HCT116 (cell line): ENCODE measurements around the gene DRD4. TPM values are rescaled to one million over a fixed set of nuclear protein-coding genes. Genes with fewer than 3 reads are reported as not detected.

Experiments
- ATAC-seq: fragments of 200-7000 bp; cut with Tn5 transposase; 2 replicates; pipeline ENCODE4 v1.9.1; 2020; ENCODE audit warnings: mild to moderate bottlenecking, moderate library complexity
- BruUV-seq: library from RNA; stranded (reverse); fragments of 400-500 nt; replicated peaks from 2 replicates; lab custom pipeline; 2021; lab: Mats Ljungman, UMichigan
- CTCF ChIA-PET: fragments of 300-600 bp; sonication (Branson Sonifier 250); formaldehyde crosslinking; loops from one replicate; lab custom pipeline; 2021; ENCODE audit warnings: antibody characterized with exemption; lab: Charles Lee
- POLR2A ChIA-PET: fragments of 300-600, 350-600 bp; sonication (Branson Sonifier 250); formaldehyde crosslinking; loops from one replicate; lab custom pipeline; 2021; ENCODE audit warnings: antibody characterized with exemption; lab: Charles Lee
- RAD21 ChIA-PET, 2 experiments: fragments of 300-600 bp; sonication (Branson Sonifier 250); formaldehyde crosslinking; loops; one replicate each; lab custom pipeline; 2023; ENCODE audit warnings: low total read pairs in 2 of 2; ENCODE audit not compliant: uncharacterized antibody in 2 of 2, unreplicated experiment in 2 of 2, low non-redundant PET in 1 of 2; lab: Charles Lee
- DNase-seq: peaks from one replicate; pipeline ENCODE4 v3.0.0-alpha.2; 2010; ENCODE audit warnings: low read depth, low spot score
- H2AFZ ChIP-seq: fragments of 200-600 bp; shearing (Covaris generic), sonication (generic); 2 replicates; pipeline ENCODE4 v1.6.1; 2017; ENCODE audit warnings: low read depth, mixed run types, mixed read lengths, antibody characterized with exemption, low read length; ENCODE audit not compliant: poor library complexity, severe bottlenecking
- H3K27ac ChIP-seq: 2 replicates; pipeline ENCODE4 v1.5.1; 2012; ENCODE audit warnings: low read depth, low read length
- H3K27me3 ChIP-seq: fragments of 200-600 bp; sonication (generic); 2 replicates; pipeline ENCODE4 v1.6.1; 2016; ENCODE audit warnings: mixed run types, low read length, mixed read lengths; ENCODE audit not compliant: insufficient read depth
- H3K36me3 ChIP-seq, 2 experiments: fragments of 200-500 bp in 1 of 2; fragments of 200-600 bp in 1 of 2; sonication (Bioruptor generic) in 1 of 2; sonication (generic) in 1 of 2; 2 replicates each; pipeline versions ENCODE4 v1.5.1 to v1.6.1; 2014 to 2016; ENCODE audit warnings: low read length in 2 of 2, inconsistent platforms in 1 of 2, mixed read lengths in 1 of 2, mixed run types in 1 of 2; ENCODE audit not compliant: insufficient read depth in 2 of 2, control insufficient read depth in 1 of 2
- H3K4me1 ChIP-seq, 2 experiments: fragments of 200-600 bp in 1 of 2; sonication (generic) in 1 of 2; 2 replicates each; pipeline versions ENCODE4 v1.5.1 to v1.6.1; 2012 to 2017; ENCODE audit warnings: low read length in 2 of 2, inconsistent platforms in 1 of 2, mild to moderate bottlenecking in 1 of 2, mixed read lengths in 1 of 2, mixed run types in 1 of 2, moderate library complexity in 1 of 2; ENCODE audit not compliant: insufficient read depth in 2 of 2, control insufficient read depth in 1 of 2
- H3K4me2 ChIP-seq: fragments of 200-600 bp; sonication (generic); 2 replicates; pipeline ENCODE4 v1.6.1; 2017; ENCODE audit warnings: mixed run types, low read length, mixed read lengths
- H3K4me3 ChIP-seq, 2 experiments: fragments of 200-600 bp in 1 of 2; sonication (generic) in 1 of 2; replicated peaks in 1 of 2; 2 replicates each; pipeline ENCODE4 v1.5.1; 2011 to 2016; ENCODE audit warnings: low read length in 2 of 2, control low read depth in 1 of 2, low read depth in 1 of 2, mild to moderate bottlenecking in 1 of 2, mixed read lengths in 1 of 2, mixed run types in 1 of 2
- H3K79me2 ChIP-seq: fragments of 200-600 bp; sonication (generic); 2 replicates; pipeline ENCODE4 v1.6.1; 2017; ENCODE audit warnings: mild to moderate bottlenecking, mixed run types, low read length, moderate library complexity, mixed read lengths; ENCODE audit not compliant: insufficient read depth
- H3K9ac ChIP-seq: fragments of 200-600 bp; sonication (generic); 2 replicates; pipeline ENCODE4 v1.6.1; 2016; ENCODE audit warnings: low read length, mixed read lengths
- H3K9me2 ChIP-seq: fragments of 200-600 bp; sonication (generic), shearing (Covaris generic); 2 replicates; pipeline ENCODE4 v1.6.1; 2017; ENCODE audit warnings: mixed run types, mild to moderate bottlenecking, moderate library complexity; ENCODE audit not compliant: insufficient read depth
- H3K9me3 ChIP-seq, 2 experiments: fragments of 200-500 bp in 1 of 2; fragments of 200-600 bp in 1 of 2; sonication (Bioruptor generic) in 1 of 2; sonication (generic) in 1 of 2; 2 replicates each; pipeline ENCODE4 v1.6.1; 2014 to 2017; ENCODE audit warnings: low read length in 2 of 2, mixed read lengths in 2 of 2, inconsistent platforms in 1 of 2, low read depth in 1 of 2, mild to moderate bottlenecking in 1 of 2, mixed run types in 1 of 2, moderate library complexity in 1 of 2; ENCODE audit not compliant: control insufficient read depth in 1 of 2, insufficient read depth in 1 of 2
- H4K20me1 ChIP-seq: fragments of 200-600 bp; sonication (generic), shearing (Covaris generic); 2 replicates; pipeline ENCODE4 v1.6.1; 2017; ENCODE audit warnings: mixed run types, mild to moderate bottlenecking, moderate library complexity; ENCODE audit not compliant: insufficient read depth
- ATF3 ChIP-seq: IDR thresholded peaks from 2 replicates; pipeline ENCODE4 v1.6.1; 2012
- CBX3 ChIP-seq: IDR thresholded peaks from 2 replicates; pipeline ENCODE4 v1.6.1; 2012; ENCODE audit warnings: low read depth
- CEBPB ChIP-seq: IDR thresholded peaks from 2 replicates; pipeline ENCODE4 v1.6.1; 2012; ENCODE audit warnings: low read depth
- EGR1 ChIP-seq: IDR thresholded peaks from 2 replicates; pipeline ENCODE4 v1.6.1; 2012; ENCODE audit warnings: low read depth
- ELF1 ChIP-seq: IDR thresholded peaks from 2 replicates; pipeline ENCODE4 v1.6.1; 2012; ENCODE audit warnings: low read depth, borderline replicate concordance
- EZH2phosphoT487 ChIP-seq: fragments of 200-600 bp; IDR thresholded peaks from 2 replicates; pipeline ENCODE4 v1.6.1; 2018; ENCODE audit warnings: antibody characterized with exemption, borderline replicate concordance
- FOSL1 ChIP-seq: IDR thresholded peaks from 2 replicates; pipeline ENCODE4 v1.6.1; 2012; ENCODE audit warnings: low read depth
- JUND ChIP-seq: IDR thresholded peaks from 2 replicates; pipeline ENCODE4 v1.6.1; 2012
- MAX ChIP-seq: IDR thresholded peaks from 2 replicates; pipeline ENCODE4 v1.6.1; 2012
- POLR2A ChIP-seq: IDR thresholded peaks from 2 replicates; pipeline ENCODE4 v1.7.0; 2011; ENCODE audit warnings: borderline replicate concordance; ENCODE audit not compliant: insufficient read depth, insufficient read length; ENCODE audit errors: extremely low read depth
- RAD21 ChIP-seq: IDR thresholded peaks from 2 replicates; pipeline ENCODE4 v1.6.1; 2012; ENCODE audit warnings: low read depth, mild to moderate bottlenecking
- REST ChIP-seq: IDR thresholded peaks from 2 replicates; pipeline ENCODE4 v1.6.1; 2012; ENCODE audit warnings: low read depth
- SIN3A ChIP-seq: IDR thresholded peaks from 2 replicates; pipeline ENCODE4 v1.6.1; 2012; ENCODE audit warnings: low read depth
- SP1 ChIP-seq: IDR thresholded peaks from 2 replicates; pipeline ENCODE4 v1.6.1; 2012; ENCODE audit warnings: low read depth
- SRF ChIP-seq: IDR thresholded peaks from 2 replicates; pipeline ENCODE4 v1.6.1; 2012; ENCODE audit warnings: low read depth
- ZBTB33 ChIP-seq: IDR thresholded peaks from 2 replicates; pipeline ENCODE4 v1.6.1; 2011; ENCODE audit warnings: mild to moderate bottlenecking, low read length, moderate library complexity; ENCODE audit not compliant: insufficient replicate concordance; ENCODE audit errors: extremely low read depth
- ZFX ChIP-seq: fragments of 450-650 bp; IDR thresholded peaks from 2 replicates; pipeline ENCODE4 v1.6.1; 2017
- ZNF274 ChIP-seq: fragments of 200-500 bp; sonication (Bioruptor generic); IDR thresholded peaks from 2 replicates; pipeline ENCODE4 v1.6.1; 2014; ENCODE audit warnings: mild to moderate bottlenecking, low read depth, low read length, inconsistent platforms
- intact Hi-C: fragments of 100-400 bp; cut with micrococcal nuclease; formaldehyde crosslinking; loops from 2 replicates; pipeline ENCODE4 v1.10.0; 2022
- total RNA-seq: library from RNA; stranded (reverse); gene quantifications from one replicate; pipeline ENCODE4 v1.2.1, GENCODE V29; 2021; ENCODE audit not compliant: unreplicated experiment
- TF ChIP-seq, protein P1 (sequence below), 3 experiments: fragments of 200-600 bp in 1 of 3; sonication (generic) in 1 of 3; IDR thresholded peaks in 2 of 3; conservative IDR thresholded peaks in 1 of 3; 2 replicates each; pipeline ENCODE4 v1.5.1; 2012 to 2017; ENCODE audit warnings: low read depth in 2 of 3, low read length in 2 of 3, antibody characterized with exemption in 1 of 3, borderline replicate concordance in 1 of 3, control low read depth in 1 of 3, mild to moderate bottlenecking in 1 of 3, mixed read lengths in 1 of 3, mixed run types in 1 of 3, moderate library complexity in 1 of 3; ENCODE audit not compliant: insufficient read depth in 1 of 3

The DRD4 gene
- total RNA-seq, 1 experiment from 2014 or later = 2.4 TPM

GRCh38 chr11:614021-614622 is 22.9 kb upstream of the DRD4 start:
- H3K4me3 ChIP-seq = no peak overlapping the region
- POLR2A ChIA-PET = interaction anchor here (1.7 kb wide), 1 partner anchor 38 kb away, joined by 4 read pairs; the partner anchor contains the start of gene PHRF1

More at GRCh38 chr11:614021-614622, 22.9 kb upstream of the DRD4 start:
- no peak for DNase-seq
- Histone ChIP-seq H3K9me2 (no peaks in the 10 kb centered on the region), H3K27me3 (no peaks in the 10 kb centered on the region), H3K4me1 (peaks cover 8 to 42% of the 10 kb centered on the region in 2 experiments), H3K4me2 (peak overlapping the region; percentile 41), H3K27ac (peak overlapping the region; percentile 69), H2AFZ (no peak overlapping the region), H3K36me3 (peaks cover 18 to 26% of the 10 kb centered on the region in 2 experiments; a peak in 3 of 4 replicates), H3K9me3 (no peaks in the 10 kb centered on the region), H3K9ac (peak overlapping the region; percentile 27), H4K20me1 (peaks cover 13% of the 10 kb centered on the region; the same call in 1 of the 2 replicates), H3K79me2 (peaks cover 27% of the 10 kb centered on the region; the same call in 1 of the 2 replicates)
- no peak for TF ChIP-seq EZH2phosphoT487
- no peak for TF ChIP-seq ZFX
- no peak for TF ChIP-seq CEBPB
- no peak for TF ChIP-seq ZNF274
- TF ChIP-seq SIN3A = no peak
- TF ChIP-seq CBX3 = no peak
- no peak for TF ChIP-seq SRF
- TF ChIP-seq FOSL1 = no peak
- TF ChIP-seq ZBTB33 = no peak
- TF ChIP-seq, protein P1, sequence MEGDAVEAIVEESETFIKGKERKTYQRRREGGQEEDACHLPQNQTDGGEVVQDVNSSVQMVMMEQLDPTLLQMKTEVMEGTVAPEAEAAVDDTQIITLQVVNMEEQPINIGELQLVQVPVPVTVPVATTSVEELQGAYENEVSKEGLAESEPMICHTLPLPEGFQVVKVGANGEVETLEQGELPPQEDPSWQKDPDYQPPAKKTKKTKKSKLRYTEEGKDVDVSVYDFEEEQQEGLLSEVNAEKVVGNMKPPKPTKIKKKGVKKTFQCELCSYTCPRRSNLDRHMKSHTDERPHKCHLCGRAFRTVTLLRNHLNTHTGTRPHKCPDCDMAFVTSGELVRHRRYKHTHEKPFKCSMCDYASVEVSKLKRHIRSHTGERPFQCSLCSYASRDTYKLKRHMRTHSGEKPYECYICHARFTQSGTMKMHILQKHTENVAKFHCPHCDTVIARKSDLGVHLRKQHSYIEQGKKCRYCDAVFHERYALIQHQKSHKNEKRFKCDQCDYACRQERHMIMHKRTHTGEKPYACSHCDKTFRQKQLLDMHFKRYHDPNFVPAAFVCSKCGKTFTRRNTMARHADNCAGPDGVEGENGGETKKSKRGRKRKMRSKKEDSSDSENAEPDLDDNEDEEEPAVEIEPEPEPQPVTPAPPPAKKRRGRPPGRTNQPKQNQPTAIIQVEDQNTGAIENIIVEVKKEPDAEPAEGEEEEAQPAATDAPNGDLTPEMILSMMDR (IDR thresholded peaks at IDR 0.05 in 2 of 3, conservative IDR thresholded peaks at IDR 0.05 in 1 of 3; ENCODE audit: borderline replicate concordance in 1 of 3, insufficient read depth in 1 of 3, low read depth in 2 of 3, low read length in 2 of 3) = no peak
- TF ChIP-seq MAX = no peak
- no peak for TF ChIP-seq RAD21
- no peak for TF ChIP-seq JUND
- TF ChIP-seq EGR1 = no peak
- no peak for TF ChIP-seq ELF1
- TF ChIP-seq POLR2A = no peak
- no peak for TF ChIP-seq REST
- TF ChIP-seq SP1 = no peak
- TF ChIP-seq ATF3 = no peak
- intact Hi-C loops = no loop called here
- CTCF ChIA-PET = interaction anchor here (1.8 kb wide), 1 partner anchor 59 kb away, joined by 4 read pairs; no protein-coding TSS in a partner anchor
- no TSS peak for BruUV-seq
- RAD21 ChIA-PET = no interaction called here
- no peak for ATAC-seq
